ENCODE measurements around the gene CDPF1. TPM values are rescaled to one million over a fixed set of nuclear protein-coding genes. Genes with fewer than 3 reads are reported as not detected.

The CDPF1 gene
- total and polyA plus RNA-seq, 2 donors from 2014 or later: 10.2 to 13.3 TPM

GRCh38 chr22:46256358-46256958 is 6.4 kb upstream of the CDPF1 start:
- Histone ChIP-seq H3K4me1 (ENCODE audit: control insufficient read depth in 2 of 3, insufficient read depth in 2 of 3, low read depth in 1 of 3, low read length in 3 of 3) (no peaks in the 10 kb centered on the region), H3K27ac (ENCODE audit: low read depth in 2 of 2, low read length in 2 of 2) (no peak overlapping the region), H3K36me3 (ENCODE audit: control insufficient read depth in 2 of 3, insufficient read depth in 3 of 3, low read length in 3 of 3) (no peaks in the 10 kb centered on the region), H3K9me3 (ENCODE audit: control insufficient read depth in 2 of 3, insufficient read depth in 1 of 3, low read length in 3 of 3) (no peaks in the 10 kb centered on the region), H3K9ac (ENCODE audit: low read length in 3 of 3) (no peak overlapping the region), H3K27me3 (ENCODE audit: control insufficient read depth, insufficient read depth, low read length) (no peaks in the 10 kb centered on the region), H3K4me3 (ENCODE audit: low read length in 3 of 3) (no peak overlapping the region)
- FAIRE-seq (no peak), DNase-seq (no peak)
- intact Hi-C loops (cut with DNase I): no loop called here
- TF ChIP-seq CTCF (IDR thresholded peaks at IDR 0.05; ENCODE audit: borderline replicate concordance, extremely low read depth, insufficient read depth): no peak

- no peak for TF ChIP-seq CTCF (IDR thresholded peaks at IDR 0.05; ENCODE audit: borderline replicate concordance, extremely low read depth, insufficient read depth)
- Histone ChIP-seq H3K4me1 (ENCODE audit: control insufficient read depth in 2 of 3, insufficient read depth in 2 of 3, low read depth in 1 of 3, low read length in 3 of 3) (peaks cover 0 to 2% (median 0%) of the 10 kb centered on the region in 3 donors), H3K27ac (ENCODE audit: low read depth in 2 of 2, low read length in 2 of 2) (no peak overlapping the region), H3K4me3 (ENCODE audit: low read length in 3 of 3) (no peak overlapping the region), H3K36me3 (ENCODE audit: control insufficient read depth in 2 of 3, insufficient read depth in 3 of 3, low read length in 3 of 3) (no peaks in the 10 kb centered on the region), H3K27me3 (ENCODE audit: control insufficient read depth, insufficient read depth, low read length) (no peaks in the 10 kb centered on the region), H3K9ac (ENCODE audit: low read length in 3 of 3) (no peak overlapping the region), H3K9me3 (ENCODE audit: control insufficient read depth in 2 of 3, insufficient read depth in 1 of 3, low read length in 3 of 3) (no peaks in the 10 kb centered on the region)
- intact Hi-C loops (cut with DNase I): no loop called here
- DNase-seq (no peak), FAIRE-seq (no peak)
Observed at GRCh38 chr22:46251816-46252380, 1.8 kb upstream of the CDPF1 start.

- H3K27ac ChIP-seq (ENCODE audit: low read depth in 2 of 2, low read length in 2 of 2): no peak overlapping the region
- H3K4me1 ChIP-seq (ENCODE audit: control insufficient read depth in 2 of 3, insufficient read depth in 2 of 3, low read depth in 1 of 3, low read length in 3 of 3): peaks cover 0 to 2% (median 0%) of the 10 kb centered on the region in 3 donors
- H3K27me3 ChIP-seq (ENCODE audit: control insufficient read depth, insufficient read depth, low read length): no peaks in the 10 kb centered on the region
- peak overlapping the region in 1 of 3 donors; percentile 77 for H3K4me3 ChIP-seq (ENCODE audit: low read length in 3 of 3)
- intact Hi-C loops (cut with DNase I): no loop called here
- no peak for FAIRE-seq
- H3K9me3 ChIP-seq (ENCODE audit: control insufficient read depth in 2 of 3, insufficient read depth in 1 of 3, low read length in 3 of 3): no peaks in the 10 kb centered on the region
- H3K36me3 ChIP-seq (ENCODE audit: control insufficient read depth in 2 of 3, insufficient read depth in 3 of 3, low read length in 3 of 3): no peaks in the 10 kb centered on the region
- H3K9ac ChIP-seq (ENCODE audit: low read length in 3 of 3): peak overlapping the region in 2 of 3 donors; percentile 19 to 80
- TF ChIP-seq CTCF (IDR thresholded peaks at IDR 0.05; ENCODE audit: borderline replicate concordance, extremely low read depth, insufficient read depth): no peak
- no peak for DNase-seq
Observed at GRCh38 chr22:46251266-46251665, 1.2 kb upstream of the CDPF1 start.
